HepG2 (cell line): ENCODE data around the gene AMZ1. TPM values are rescaled to one million over a fixed set of nuclear protein-coding genes. Genes with fewer than 3 reads are reported as not detected.

Source experiments
- ATM ChIP-seq: fragments of 450-650 bp; IDR thresholded peaks from 2 replicates; pipeline ENCODE4 v1.7.1; 2017; ENCODE audit warnings: mild to moderate bottlenecking, borderline replicate concordance
- BCL3 ChIP-seq: sonication (generic); formaldehyde crosslinking; IDR thresholded peaks from 2 replicates; pipeline ENCODE4 v1.5.1; 2020; ENCODE audit warnings: mild to moderate bottlenecking, missing genetic modification reagents, moderate library complexity
- BCL6 ChIP-seq: IDR thresholded peaks from 2 replicates; pipeline ENCODE4 v1.6.1; 2016; ENCODE audit warnings: missing genetic modification reagents, missing compliant biosample characterization
- IKZF5 ChIP-seq: IDR thresholded peaks from 2 replicates; pipeline ENCODE4 v1.6.1; 2018; ENCODE audit warnings: missing genetic modification reagents, mild to moderate bottlenecking, missing compliant biosample characterization
- MAX ChIP-seq: IDR thresholded peaks from 2 replicates; pipeline ENCODE4 v1.6.1; 2012; ENCODE audit warnings: inconsistent platforms
- MTA1 ChIP-seq: sonication (generic); formaldehyde crosslinking; IDR thresholded peaks from 2 replicates; pipeline ENCODE4 v1.4.0; 2020; ENCODE audit warnings: missing genetic modification reagents, mild to moderate bottlenecking, borderline replicate concordance
- NRL ChIP-seq: sonication (generic); formaldehyde crosslinking; IDR thresholded peaks from 2 replicates; pipeline ENCODE4 v1.5.0; 2020; ENCODE audit warnings: missing genetic modification reagents, mild to moderate bottlenecking, moderate library complexity, borderline replicate concordance
- PITX1 ChIP-seq: sonication (generic); formaldehyde crosslinking; IDR thresholded peaks from 2 replicates; pipeline ENCODE4 v1.5.1; 2020; ENCODE audit warnings: mild to moderate bottlenecking, missing genetic modification reagents
- SAFB2 ChIP-seq: sonication (generic); formaldehyde crosslinking; IDR thresholded peaks from 2 replicates; pipeline ENCODE4 v1.5.1; 2020; ENCODE audit warnings: missing genetic modification reagents, low read depth, mild to moderate bottlenecking, borderline replicate concordance
- SOX13 ChIP-seq, 3 experiments: fragments of 450-650 bp in 1 of 3; sonication (generic) in 1 of 3; formaldehyde crosslinking in 1 of 3; IDR thresholded peaks in 2 of 3; conservative IDR thresholded peaks in 1 of 3; 2 replicates each; pipeline versions ENCODE4 v1.5.0 to v1.6.1; 2016 to 2020; ENCODE audit warnings: antibody characterized with exemption in 1 of 3, mild to moderate bottlenecking in 1 of 3, missing compliant biosample characterization in 1 of 3, missing genetic modification reagents in 1 of 3, moderate library complexity in 1 of 3
- TEF ChIP-seq: sonication (generic); formaldehyde crosslinking; IDR thresholded peaks from 2 replicates; pipeline ENCODE4 v1.5.0; 2020; ENCODE audit warnings: missing genetic modification reagents
- TOPORS ChIP-seq: sonication (generic); formaldehyde crosslinking; IDR thresholded peaks from 2 replicates; pipeline ENCODE4 v1.8.0; 2023; ENCODE audit warnings: mild to moderate bottlenecking, missing genetic modification reagents
- ZNF207 ChIP-seq: fragments of 450-650 bp; IDR thresholded peaks from 2 replicates; pipeline ENCODE4 v1.6.1; 2016; ENCODE audit warnings: antibody characterized with exemption, borderline replicate concordance
- ZNF263 ChIP-seq: sonication (generic); formaldehyde crosslinking; IDR thresholded peaks from 2 replicates; pipeline ENCODE4 v1.4.0; 2020; ENCODE audit warnings: missing genetic modification reagents
- ZNF276 ChIP-seq: sonication (generic); formaldehyde crosslinking; IDR thresholded peaks from 2 replicates; pipeline ENCODE4 v1.4.0; 2020; ENCODE audit warnings: mild to moderate bottlenecking, low read depth, missing genetic modification reagents
- ZNF430 ChIP-seq: sonication (generic); formaldehyde crosslinking; IDR thresholded peaks from 2 replicates; pipeline ENCODE4 v1.9.0; 2021; ENCODE audit warnings: mild to moderate bottlenecking, missing genetic modification reagents
- ZNF574 ChIP-seq: sonication (generic); formaldehyde crosslinking; IDR thresholded peaks from 2 replicates; pipeline ENCODE4 v1.4.0; 2020; ENCODE audit warnings: missing genetic modification reagents
- ZNF577 ChIP-seq: sonication (generic); formaldehyde crosslinking; IDR thresholded peaks from 2 replicates; pipeline ENCODE4 v1.4.0; 2020; ENCODE audit warnings: mild to moderate bottlenecking, low read depth, missing genetic modification reagents, borderline replicate concordance
- ZNF670 ChIP-seq: sonication (generic); formaldehyde crosslinking; IDR thresholded peaks from 2 replicates; pipeline ENCODE4 v1.8.0; 2022; ENCODE audit warnings: mild to moderate bottlenecking, missing genetic modification reagents, borderline replicate concordance
- polyA plus RNA-seq, 8 experiments: library from polyadenylated mRNA; depleted of rRNA in 3 of 8; stranded (reverse) in 7 of 8; unstranded in 1 of 8; fragments of >200 nt; fragmentation: Illumina TruSeq in 4 of 8; extraction: Trizol in 4 of 8; gene quantifications; 2 replicates each; pipeline versions ENCODE4 v1.2.1 to v1.2.3, GENCODE V29; 2011 to 2016; ENCODE audit warnings: low read depth in 4 of 8, missing spikeins in 1 of 8, mixed read lengths in 1 of 8; ENCODE audit not compliant: insufficient read depth in 1 of 8
- total RNA-seq, 5 experiments: library from RNA; depleted of rRNA; stranded (reverse); fragments of >200 nt; fragmentation: Illumina TruSeq; extraction: Trizol; gene quantifications; 2 replicates each; pipeline ENCODE4 v1.2.3, GENCODE V29; 2016; ENCODE audit warnings: low read depth in 1 of 5

The AMZ1 gene
- total and polyA plus RNA-seq, 2 of the 13 experiments (the other 11 are each of a cell fraction or from before 2014, with no cell fraction given): 0.03 TPM; not detected in 1

- peak; percentile 99 for TF ChIP-seq MAX
- TF ChIP-seq MTA1: peak; percentile 94; the same call in 1 of the 2 replicates
- peak; percentile 91 for TF ChIP-seq IKZF5 (CRISPR knock-in tag)
- peak; percentile 88; the same call in 1 of the 2 replicates for TF ChIP-seq SAFB2
- peak; percentile 65; the same call in 1 of the 2 replicates for TF ChIP-seq ZNF276 (CRISPR knock-in tag)
- no peak for TF ChIP-seq SOX13 (IDR thresholded peaks at IDR 0.05)
- peak in 1 of 2 experiments; percentile 77; a peak in 2 of 4 replicates for TF ChIP-seq SOX13 (CRISPR knock-in tag; conservative IDR thresholded peaks at IDR 0.05 in 1 of 2, IDR thresholded peaks at IDR 0.05 in 1 of 2)
- TF ChIP-seq ZNF670: 0 out of 2 replicates have a peak, but pooled peaks have one; percentile 43
- TF ChIP-seq ATM: no peak
- TF ChIP-seq ZNF574 (CRISPR knock-in tag): peak; percentile 81
- peak; percentile 99 for TF ChIP-seq ZNF430 (CRISPR knock-in tag)
- peak; percentile 81 for TF ChIP-seq ZNF263 (CRISPR knock-in tag)
- TF ChIP-seq BCL6 (CRISPR knock-in tag): peak; percentile 94
- TF ChIP-seq BCL3 (CRISPR knock-in tag): peak; percentile 88
- TF ChIP-seq NRL: peak; percentile 96
- no peak for TF ChIP-seq ZNF577 (CRISPR knock-in tag)
- peak; percentile 35; the same call in 1 of the 2 replicates for TF ChIP-seq TEF (CRISPR knock-in tag)
- TF ChIP-seq PITX1 (CRISPR knock-in tag): peak; percentile 93
- 0 out of 2 replicates have a peak, but pooled peaks have one; percentile 22 for TF ChIP-seq TOPORS (CRISPR knock-in tag)
- no peak for TF ChIP-seq ZNF207
Observed at GRCh38 chr7:2663121-2663886, 24.7 kb upstream of the AMZ1 start (continued).
